Loucy (cell line): ENCODE data around the gene PAX7.
"Not testable (repeated sequence)": the region's sequence is repeated elsewhere in the genome, so short reads cannot be mapped to it uniquely, and the experiment has no call there.

Experiments
- H2AFZ ChIP-seq: fragments of 200-600 bp; sonication (generic); 2 replicates; pipeline ENCODE4 v1.6.0; 2016; ENCODE audit warnings: antibody characterized with exemption, mild to moderate bottlenecking, low read length, moderate library complexity
- H3F3A ChIP-seq: fragments of 200-600 bp; 2 replicates; pipeline ENCODE4 v1.6.0; 2016; ENCODE audit warnings: antibody characterized with exemption, low read depth, mild to moderate bottlenecking
- H3K27me3 ChIP-seq: fragments of 200-600 bp; sonication (generic); 2 replicates; pipeline ENCODE4 v1.6.1; 2014; ENCODE audit warnings: low read length, mild to moderate bottlenecking; ENCODE audit not compliant: insufficient read depth, poor library complexity, severe bottlenecking
- H3K36me3 ChIP-seq: fragments of 200-600 bp; sonication (generic); 2 replicates; pipeline ENCODE4 v1.6.1; 2016; ENCODE audit warnings: low read length; ENCODE audit not compliant: insufficient read depth
- H3K4me1 ChIP-seq: fragments of 200-600 bp; sonication (generic); 2 replicates; pipeline ENCODE4 v1.5.1; 2014; ENCODE audit warnings: low read length, mild to moderate bottlenecking; ENCODE audit not compliant: insufficient read depth, poor library complexity, severe bottlenecking
- H3K4me2 ChIP-seq: fragments of 200-600 bp; sonication (generic); 2 replicates; pipeline ENCODE4 v1.6.0; 2014; ENCODE audit warnings: antibody characterized with exemption, low read length, low read depth, mild to moderate bottlenecking; ENCODE audit not compliant: poor library complexity, severe bottlenecking
- H3K4me3 ChIP-seq: fragments of 200-600 bp; sonication (generic); 2 replicates; pipeline ENCODE4 v1.5.1; 2014; ENCODE audit warnings: low read length, mild to moderate bottlenecking, mixed read lengths; ENCODE audit not compliant: poor library complexity, severe bottlenecking
- H3K79me2 ChIP-seq: fragments of 200-600 bp; sonication (generic); 2 replicates; pipeline ENCODE4 v1.6.1; 2014; ENCODE audit warnings: low read length; ENCODE audit not compliant: insufficient read depth
- H3K9ac ChIP-seq: fragments of 200-600 bp; sonication (generic); 2 replicates; pipeline ENCODE4 v1.6.0; 2014; ENCODE audit warnings: mild to moderate bottlenecking, low read depth, low read length, moderate library complexity; ENCODE audit not compliant: poor library complexity, severe bottlenecking
- H3K9me2 ChIP-seq: fragments of 200-600 bp; sonication (generic); replicated peaks from 2 replicates; pipeline ENCODE4 v1.6.1; 2016; ENCODE audit warnings: low read depth, low read length, mixed read lengths
- H3K9me3 ChIP-seq: fragments of 200-600 bp; sonication (generic); 2 replicates; pipeline ENCODE4 v1.6.1; 2014; ENCODE audit warnings: mild to moderate bottlenecking, antibody characterized with exemption, low read length, low read depth; ENCODE audit not compliant: insufficient read depth
- H4K20me1 ChIP-seq: fragments of 200-600 bp; sonication (generic); 2 replicates; pipeline ENCODE4 v1.6.0; 2014; ENCODE audit warnings: antibody characterized with exemption, low read length, mild to moderate bottlenecking; ENCODE audit not compliant: insufficient read depth, poor library complexity, severe bottlenecking
- CTCF ChIP-seq: fragments of 200-600 bp; sonication (generic); conservative IDR thresholded peaks from 2 replicates; pipeline ENCODE4 v1.5.1; 2014; ENCODE audit warnings: mild to moderate bottlenecking, antibody characterized with exemption, low read length
- EZH2phosphoT487 ChIP-seq: fragments of 200-600 bp; IDR thresholded peaks from 2 replicates; pipeline ENCODE4 v1.6.1; 2018; ENCODE audit warnings: antibody characterized with exemption, mild to moderate bottlenecking, moderate library complexity, borderline replicate concordance

Gene PAX7

GRCh38 chr1:18583326-18583941 is 47.2 kb upstream of the PAX7 start:
- TF ChIP-seq CTCF (no peak), EZH2phosphoT487 (no peak)
- no peaks in the 10 kb centered on the region for H3K27me3 ChIP-seq

DNA sequence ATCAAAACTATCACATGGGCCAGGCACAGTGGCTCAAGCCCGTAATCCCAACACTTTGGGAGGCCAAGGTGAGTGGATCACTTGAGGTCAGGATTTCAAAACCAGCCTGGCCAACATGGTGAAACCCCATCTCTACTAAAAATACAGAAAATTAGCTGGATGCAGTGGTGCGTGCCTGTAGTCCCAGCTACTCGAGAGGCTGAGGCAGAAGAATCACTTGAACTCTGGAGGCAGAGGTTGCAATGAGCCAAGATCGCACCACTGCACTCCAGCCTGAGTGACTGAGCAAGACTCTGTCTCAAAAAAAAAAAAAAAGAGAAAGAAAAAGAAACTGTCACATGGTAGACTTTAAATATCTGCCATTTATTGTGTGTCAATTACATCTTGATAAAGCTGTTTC is 44.6 kb upstream of the PAX7 start:
- H3K36me3 ChIP-seq, H3K27me3 ChIP-seq: not testable (repeated sequence)

More at GRCh38 chr1:18583326-18583941, 47.2 kb upstream of the PAX7 start:
- Histone ChIP-seq H3F3A (no peaks in the 10 kb centered on the region), H3K4me1 (no peaks in the 10 kb centered on the region), H3K9me3 (no peaks in the 10 kb centered on the region), H3K79me2 (no peaks in the 10 kb centered on the region), H3K9ac (no peak overlapping the region), H2AFZ (no peak overlapping the region), H3K4me3 (no peak overlapping the region), H3K9me2 (no peaks in the 10 kb centered on the region), H3K4me2 (no peak overlapping the region), H3K36me3 (no peaks in the 10 kb centered on the region), H4K20me1 (no peaks in the 10 kb centered on the region)

DNA sequence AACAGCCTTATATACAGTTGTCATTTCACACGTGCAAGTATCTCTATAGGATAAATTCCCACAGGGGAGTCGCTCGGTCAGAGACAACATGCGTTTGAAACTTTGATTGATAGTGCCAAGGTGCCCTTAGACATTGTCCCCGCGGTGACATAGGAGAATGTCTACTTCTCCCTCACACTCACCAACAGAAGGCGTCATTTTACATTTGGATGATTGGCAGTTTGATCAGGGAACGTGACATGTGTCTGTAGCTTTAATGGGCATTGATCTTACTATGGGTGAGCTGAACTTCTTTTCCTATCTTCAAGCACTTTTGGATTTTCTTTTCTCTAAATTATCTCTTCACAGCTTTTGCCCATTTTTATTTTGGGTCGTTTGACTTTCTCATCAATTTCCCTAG is 42.6 kb upstream of the PAX7 start:
- no peak overlapping the region for H3K9ac ChIP-seq
- no peaks in the 10 kb centered on the region for H3K9me2 ChIP-seq
- no peaks in the 10 kb centered on the region for H3K27me3 ChIP-seq
- no peaks in the 10 kb centered on the region for H3F3A ChIP-seq
- no peak overlapping the region for H3K4me2 ChIP-seq
- H3K4me3 ChIP-seq = no peak overlapping the region
- no peaks in the 10 kb centered on the region for H4K20me1 ChIP-seq
- H3K79me2 ChIP-seq = no peaks in the 10 kb centered on the region
- H3K9me3 ChIP-seq = no peaks in the 10 kb centered on the region
- H2AFZ ChIP-seq = no peak overlapping the region
- no peaks in the 10 kb centered on the region for H3K36me3 ChIP-seq
- TF ChIP-seq CTCF = no peak
- no peak for TF ChIP-seq EZH2phosphoT487
- H3K4me1 ChIP-seq = no peaks in the 10 kb centered on the region

More for the DNA sequence above, 44.6 kb upstream of the PAX7 start:
- H3K9me3 ChIP-seq, H2AFZ ChIP-seq, H3K9me2 ChIP-seq, H3K4me1 ChIP-seq, H3K9ac ChIP-seq, H3F3A ChIP-seq, H3K79me2 ChIP-seq, H4K20me1 ChIP-seq, H3K4me3 ChIP-seq, H3K4me2 ChIP-seq: not testable (repeated sequence)

- no peaks in the 10 kb centered on the region for H3K27me3 ChIP-seq
- H3K4me1 ChIP-seq = no peaks in the 10 kb centered on the region
- H3K4me3 ChIP-seq = no peak overlapping the region
- H4K20me1 ChIP-seq = no peaks in the 10 kb centered on the region
- H3K79me2 ChIP-seq = no peaks in the 10 kb centered on the region
- no peak overlapping the region for H2AFZ ChIP-seq
- no peaks in the 10 kb centered on the region for H3K9me2 ChIP-seq
- no peak overlapping the region for H3K9ac ChIP-seq
- no peaks in the 10 kb centered on the region for H3F3A ChIP-seq
- H3K9me3 ChIP-seq = no peaks in the 10 kb centered on the region
- TF ChIP-seq EZH2phosphoT487 (no peak), CTCF (no peak)
- no peaks in the 10 kb centered on the region for H3K36me3 ChIP-seq
- H3K4me2 ChIP-seq = no peak overlapping the region
Measured at GRCh38 chr1:18592368-18592767, 38.3 kb upstream of the PAX7 start.
